Measurements from ENCODE around the gene DNAJC13.
A peak's percentile ranks its signal among the peaks of the same experiment; 100 is the strongest.

The DNAJC13 gene

DNA sequence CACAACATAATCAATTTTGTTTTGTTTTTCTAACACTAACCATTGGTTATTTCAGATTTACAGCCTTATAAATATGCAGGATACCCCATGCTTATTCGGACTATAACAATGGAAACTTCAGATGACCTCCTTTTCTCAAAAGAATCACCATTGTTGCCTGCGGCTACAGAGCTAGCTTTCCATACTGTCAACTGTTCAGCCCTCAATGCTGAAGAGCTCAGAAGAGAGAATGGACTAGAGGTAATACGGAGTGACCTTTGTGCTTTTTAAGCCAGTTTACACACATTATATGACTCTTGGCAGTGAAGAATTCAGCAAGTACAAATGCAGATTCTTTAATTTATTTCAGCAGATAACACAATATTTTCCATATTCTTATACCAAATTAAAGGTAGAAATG, 81.8 kb downstream of the DNAJC13 start:
- DNase-seq, result no peak

DNA sequence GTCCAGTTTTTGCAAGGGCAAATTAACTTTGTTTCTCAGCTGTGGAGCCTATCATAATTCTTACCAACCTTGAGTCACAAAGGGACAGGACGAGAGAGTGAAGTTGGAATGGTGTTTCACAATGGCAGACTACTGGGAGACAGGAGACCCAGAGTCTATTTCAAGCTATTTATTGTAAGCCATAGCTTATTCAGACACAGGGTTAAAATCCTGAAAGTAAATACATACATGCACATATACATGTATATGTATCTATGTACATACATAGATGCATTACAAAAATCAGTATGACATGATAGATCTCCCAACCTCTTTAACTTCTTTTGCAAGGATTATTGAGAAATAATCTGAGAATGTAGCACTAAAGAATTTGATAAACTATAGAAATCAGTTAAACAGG, 86.3 kb downstream of the DNAJC13 start:
- DNase-seq, result no peak

DNA sequence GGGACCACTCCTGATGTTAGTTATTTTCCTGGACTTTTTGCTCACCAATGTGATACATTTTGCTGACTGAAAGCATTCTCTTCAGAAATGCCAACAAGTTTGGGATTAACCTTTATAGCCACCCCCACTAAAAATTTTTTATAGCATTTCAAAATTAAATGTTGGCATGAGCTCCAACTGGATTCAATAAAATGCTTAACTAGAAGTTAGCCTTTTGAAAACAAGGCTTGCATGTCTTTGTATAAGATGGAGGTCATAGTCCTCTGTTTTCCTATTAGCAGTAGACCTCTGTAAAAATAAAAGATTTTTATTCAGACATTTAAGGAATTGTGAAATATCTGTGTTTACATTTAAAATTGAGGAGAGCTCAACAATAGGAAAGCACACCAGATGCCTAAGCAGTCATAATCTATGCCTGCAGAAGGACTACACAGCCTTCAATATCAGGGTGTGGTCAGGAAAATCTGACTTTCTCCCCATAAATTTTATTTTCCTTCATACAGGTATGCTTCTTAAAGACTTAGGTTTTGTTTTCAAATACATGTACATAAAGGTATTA, 87.2 kb downstream of the DNAJC13 start:
- DNase-seq, result no peak

DNA sequence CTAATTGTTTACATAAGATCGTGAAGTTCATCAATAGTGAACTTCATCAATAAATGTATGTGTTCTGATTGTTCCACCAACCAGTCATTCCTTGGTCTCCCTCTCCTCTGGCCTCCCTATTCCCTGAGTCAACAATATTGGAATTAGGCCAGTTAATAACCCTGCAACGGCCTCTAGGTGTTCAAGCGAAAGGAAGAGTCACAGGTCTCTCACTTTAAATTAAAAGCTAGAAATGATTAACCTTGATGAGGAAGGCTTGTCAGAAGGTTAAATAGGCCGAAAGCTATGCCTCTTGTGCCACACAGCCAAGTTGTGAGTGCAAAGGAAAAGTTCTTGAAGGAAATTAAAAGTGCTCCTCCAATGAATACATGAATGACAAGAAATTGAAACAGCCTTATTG, 90.4 kb downstream of the DNAJC13 start:
- no peak for DNase-seq

DNA sequence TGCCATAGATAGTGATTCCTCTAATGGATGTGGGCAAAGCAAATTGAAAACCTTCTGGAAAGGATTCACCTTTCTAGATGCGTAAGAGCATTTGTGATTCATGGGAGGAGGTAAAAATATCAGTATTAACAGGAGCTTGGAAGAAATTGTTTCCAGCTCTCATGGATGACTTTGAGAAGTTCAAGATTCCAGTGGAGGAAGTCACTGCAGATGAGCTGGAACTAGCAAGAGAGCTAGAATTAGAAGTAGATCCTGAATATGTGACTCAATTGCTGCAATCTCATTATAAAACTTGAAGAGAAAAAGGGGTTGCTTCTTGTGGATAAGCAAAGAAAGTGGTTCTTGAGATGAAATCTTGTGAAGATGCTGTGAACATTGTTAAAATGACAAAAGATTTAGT, 91.8 kb downstream of the DNAJC13 start:
- no peak for DNase-seq

DNA sequence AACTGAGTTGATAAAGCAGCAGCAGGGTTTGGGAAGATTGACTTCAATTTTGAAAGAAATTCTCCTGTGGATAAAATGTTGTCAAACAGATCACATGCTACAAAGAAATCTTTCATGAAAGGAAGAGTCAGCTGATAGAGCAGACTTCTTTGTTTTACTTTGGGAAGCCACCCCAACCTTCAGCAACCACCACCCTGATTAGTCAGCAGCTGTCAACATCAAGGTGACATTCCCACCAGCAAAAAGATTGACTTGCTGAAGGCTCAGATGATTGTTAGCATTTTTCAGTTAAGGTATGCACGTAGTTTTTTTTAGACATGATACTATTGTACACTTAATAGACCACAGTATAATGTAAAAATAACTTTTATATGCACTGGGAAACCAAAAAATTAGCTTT, 92.2 kb downstream of the DNAJC13 start:
- DNase-seq, result no peak

DNA sequence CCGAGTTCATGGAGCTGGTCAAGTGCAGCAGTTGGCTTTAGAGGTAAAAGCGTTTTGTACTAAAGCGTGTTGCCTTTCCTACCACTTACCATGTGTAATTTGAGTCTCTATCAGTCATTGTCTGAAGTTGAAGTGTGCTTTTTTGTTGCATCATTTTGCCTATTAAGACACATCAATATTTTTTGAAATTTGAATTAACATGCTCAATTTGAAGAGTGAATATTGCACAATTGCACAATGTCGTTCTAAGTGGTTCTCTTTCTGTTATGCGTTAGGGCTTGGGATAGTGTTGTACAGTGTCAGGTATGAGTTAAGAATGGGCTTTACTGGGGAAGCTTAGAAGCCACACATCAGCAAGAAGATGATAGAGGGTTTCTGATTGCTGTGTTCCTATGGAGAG, 95.8 kb downstream of the DNAJC13 start:
- no peak for DNase-seq

DNA sequence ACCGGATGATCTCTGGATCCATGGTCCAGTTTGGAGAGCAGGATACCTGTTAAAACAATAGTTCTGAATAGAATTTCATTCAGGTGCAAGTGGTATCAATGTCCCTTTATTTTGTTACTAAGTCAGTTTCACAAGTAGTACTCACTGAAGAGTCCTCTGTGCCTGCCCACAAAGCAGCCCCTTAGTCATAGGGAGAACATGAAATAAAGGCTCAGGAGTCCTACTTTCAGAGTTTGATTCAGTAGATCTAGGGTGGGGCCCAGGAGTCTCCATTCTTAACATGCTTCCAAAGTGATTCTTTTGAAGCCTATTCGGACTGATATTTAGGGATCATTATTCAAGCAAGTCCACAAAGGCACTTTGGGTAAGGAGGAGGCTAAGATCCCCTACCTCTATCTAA, 100.0 kb downstream of the DNAJC13 start:
- DNase-seq, result no peak

DNA sequence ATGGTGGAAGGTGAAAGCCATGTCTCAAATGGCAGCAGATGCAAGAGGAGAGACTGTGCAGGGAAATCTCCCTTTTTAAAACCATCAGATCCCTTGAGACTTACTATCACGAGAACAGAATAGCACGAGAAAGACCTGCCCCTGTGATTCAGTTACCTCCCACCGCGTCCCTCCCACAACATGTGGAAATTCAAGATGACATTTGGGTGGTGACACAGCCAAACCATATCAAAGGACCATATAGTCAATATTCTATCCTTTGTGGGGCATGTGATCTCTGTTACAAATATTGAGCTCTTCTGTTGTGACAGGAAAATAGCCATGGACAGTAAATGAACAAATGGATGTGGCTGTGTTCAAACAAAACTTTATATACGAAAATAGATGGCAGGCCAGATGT, 102.6 kb downstream of the DNAJC13 start:
- DNase-seq, result no peak

DNA sequence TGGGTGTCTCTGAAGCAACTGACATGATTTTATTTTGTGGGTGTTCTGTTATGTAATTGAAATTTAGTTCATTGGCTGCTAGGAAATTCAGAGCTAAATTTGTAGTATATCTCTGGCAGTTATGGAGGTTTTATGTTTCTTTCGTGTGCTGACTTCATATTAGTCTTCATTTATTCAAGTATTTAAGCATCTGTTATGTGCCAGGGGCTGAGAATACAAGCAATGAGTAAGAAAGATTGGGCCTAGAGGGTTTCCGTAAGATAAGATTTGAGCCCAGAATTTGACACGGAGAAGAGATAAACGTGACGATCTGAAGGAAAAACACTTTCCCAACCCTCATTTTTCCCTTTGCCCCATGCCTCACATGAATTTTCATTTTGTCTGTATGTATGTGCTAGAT, 104.6 kb downstream of the DNAJC13 start:
- no peak for DNase-seq

DNA sequence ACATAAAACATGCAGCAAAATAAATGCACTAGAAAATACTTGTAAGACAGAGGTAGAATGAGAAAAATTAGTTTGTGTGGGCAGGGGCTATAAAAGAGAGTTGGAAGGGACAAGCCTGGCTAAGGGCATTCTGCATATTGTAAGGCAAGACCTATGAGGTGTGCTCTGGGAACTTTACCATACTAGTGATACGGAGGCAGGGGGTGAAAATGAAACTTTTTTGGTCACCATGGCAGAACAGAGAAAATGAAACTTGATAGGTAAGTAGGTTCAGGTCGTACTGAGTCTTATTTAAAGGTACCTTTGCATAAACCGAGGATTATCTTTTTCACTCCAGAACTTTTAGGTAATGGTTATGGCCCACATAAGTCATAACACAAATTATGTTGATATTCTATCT, 105.1 kb downstream of the DNAJC13 start:
- DNase-seq, result no peak

DNA sequence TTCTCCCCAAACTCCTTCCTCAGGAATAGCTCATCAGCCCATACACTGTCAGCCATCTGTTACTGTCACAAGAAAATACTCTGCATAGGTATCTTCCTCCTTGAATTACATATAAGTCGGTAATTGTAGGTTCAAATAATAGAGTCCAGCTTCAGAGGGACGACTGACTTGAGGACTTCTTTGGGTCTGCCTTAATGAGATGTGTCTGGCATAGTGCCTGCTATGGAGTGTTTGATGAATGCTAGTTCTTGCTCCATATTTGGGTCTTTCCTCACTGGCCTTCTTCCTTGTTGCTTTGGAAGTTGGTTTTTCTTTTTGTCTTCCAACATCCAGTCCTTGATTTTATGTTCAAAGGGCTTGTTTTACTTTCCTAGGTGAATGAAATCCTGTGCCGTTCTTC, 113.3 kb downstream of the DNAJC13 start:
- DNase-seq, result no peak

DNA sequence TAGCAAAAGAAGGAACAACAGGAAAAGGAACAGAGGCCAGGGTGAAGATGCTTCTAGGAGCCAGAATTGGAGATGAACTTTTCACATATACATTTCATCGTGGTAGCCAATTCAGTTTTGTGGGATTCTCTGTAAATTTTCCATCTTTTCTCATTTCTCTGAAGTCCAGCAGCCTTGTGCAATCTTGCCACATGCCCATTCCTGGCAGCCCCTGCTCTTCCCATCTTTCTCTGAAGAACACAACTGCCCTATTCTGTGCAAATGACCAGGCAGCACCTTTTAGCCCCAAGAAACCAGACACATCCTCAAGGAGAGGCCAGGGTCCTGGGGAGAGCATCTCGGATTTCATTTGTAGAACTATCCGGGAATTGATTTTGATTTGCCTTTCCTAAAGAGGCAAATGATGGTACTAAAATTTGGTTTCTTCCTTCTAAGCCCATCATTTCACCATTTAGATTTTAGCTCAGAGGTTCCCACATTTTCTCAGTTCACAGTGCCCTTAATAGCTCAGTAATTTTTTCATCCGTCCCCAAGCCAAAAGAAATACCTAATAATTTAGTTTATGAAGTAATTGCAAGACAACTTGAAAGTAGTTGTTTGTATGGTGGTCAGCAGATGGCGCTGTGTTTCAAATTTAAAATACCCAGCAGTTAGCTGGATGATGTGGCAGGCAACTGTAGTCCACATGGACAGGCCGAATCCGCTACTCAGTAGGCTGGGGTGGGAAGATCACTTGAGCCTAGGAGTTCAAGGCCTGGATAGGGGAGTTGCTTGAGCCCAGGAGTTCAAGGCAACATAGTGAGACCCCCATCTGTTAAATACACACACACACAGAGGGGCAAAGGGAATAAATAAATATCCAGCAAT, 118.5 kb downstream of the DNAJC13 start:
- peak; percentile 3 for DNase-seq

DNA sequence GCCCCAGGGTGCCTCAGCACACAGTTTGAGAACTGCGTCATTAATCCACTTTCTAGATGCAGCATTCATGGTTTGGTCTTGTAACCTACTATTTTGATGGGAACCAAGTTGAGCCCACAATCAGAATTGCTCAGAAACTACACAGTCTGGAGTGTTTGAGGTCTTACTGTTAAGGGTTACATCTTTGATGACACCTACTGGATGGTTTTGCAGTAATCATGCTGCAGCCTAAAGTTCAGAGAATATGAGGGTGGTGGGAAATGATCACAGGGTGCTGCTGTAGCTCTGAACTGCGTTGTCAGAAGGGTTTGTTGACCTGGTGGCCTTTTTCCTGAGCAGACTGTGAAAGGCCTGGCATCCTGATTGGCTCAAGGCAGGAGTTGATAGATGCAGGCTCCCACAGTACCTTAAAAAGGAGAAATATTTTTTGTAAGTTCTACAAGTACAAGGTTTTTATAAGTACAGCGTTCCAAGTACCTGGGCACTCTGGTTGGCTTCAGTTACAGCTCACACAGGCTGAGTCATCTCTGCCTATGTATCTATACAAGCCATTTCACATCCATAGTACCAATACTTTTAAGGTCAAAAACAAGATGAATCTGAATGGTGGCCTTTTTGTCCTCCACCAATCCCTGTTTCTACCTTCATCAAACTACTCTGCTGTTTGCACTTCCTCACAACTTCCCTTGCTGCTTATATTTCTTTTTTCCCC, 119.3 kb downstream of the DNAJC13 start:
- no peak for DNase-seq

DNA sequence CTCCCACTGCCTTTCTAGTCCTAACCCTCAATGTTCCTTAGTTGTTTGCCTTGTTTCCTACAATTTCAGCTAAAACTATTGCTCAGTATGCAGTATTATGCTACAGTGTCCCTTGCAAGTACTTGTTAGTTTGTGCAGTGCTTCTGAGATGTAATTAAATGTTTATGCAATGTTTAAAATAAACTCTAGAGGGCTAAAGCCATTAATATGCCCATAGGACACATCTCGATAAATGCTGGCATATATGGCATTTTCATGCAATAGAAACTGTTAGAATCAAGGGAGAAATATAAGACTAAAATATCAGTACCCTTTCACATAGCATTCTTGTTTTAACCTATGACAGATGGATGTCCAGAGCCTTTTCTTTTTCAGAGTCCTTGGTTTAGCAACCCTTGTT, 120.0 kb downstream of the DNAJC13 start:
- no peak for DNase-seq

DNA sequence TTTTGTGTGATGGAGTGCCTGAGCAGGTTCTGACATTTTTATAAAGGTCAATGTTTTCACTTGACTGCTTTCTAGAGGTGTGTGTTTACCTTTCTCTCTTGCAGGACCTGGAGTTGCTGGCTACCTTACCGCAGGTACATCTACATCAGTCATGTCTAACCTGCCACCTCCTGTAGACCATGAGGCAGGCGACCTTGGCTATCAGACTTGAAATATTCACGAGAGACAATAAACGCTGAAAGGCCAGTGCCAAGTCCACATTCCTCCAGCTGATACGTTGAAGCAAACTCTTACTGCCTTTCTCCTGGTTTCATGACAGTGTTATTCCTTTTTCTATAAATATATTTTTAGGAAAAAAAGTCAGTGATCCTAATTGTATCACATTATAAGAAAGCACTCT, 120.8 kb downstream of the DNAJC13 start:
- DNase-seq, result no peak

DNA sequence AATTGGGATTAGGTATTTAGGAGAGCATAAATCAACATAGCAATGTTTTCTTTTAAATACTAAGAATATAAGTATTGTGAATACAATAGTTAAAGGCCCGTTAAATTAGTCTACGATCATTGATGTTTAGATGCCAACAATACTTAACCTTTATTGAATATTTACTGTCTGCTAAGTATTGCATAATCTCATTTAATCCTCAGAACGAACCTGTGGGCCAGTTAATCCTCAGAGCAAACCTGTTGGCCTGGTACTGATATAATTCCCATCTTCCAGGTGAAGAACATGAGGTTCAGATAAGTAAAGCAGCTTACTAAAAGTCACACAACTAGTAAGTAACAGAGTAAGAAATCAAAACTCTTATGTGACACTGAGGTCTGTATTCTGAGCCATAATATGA, 122.4 kb downstream of the DNAJC13 start:
- DNase-seq, result no peak

DNA sequence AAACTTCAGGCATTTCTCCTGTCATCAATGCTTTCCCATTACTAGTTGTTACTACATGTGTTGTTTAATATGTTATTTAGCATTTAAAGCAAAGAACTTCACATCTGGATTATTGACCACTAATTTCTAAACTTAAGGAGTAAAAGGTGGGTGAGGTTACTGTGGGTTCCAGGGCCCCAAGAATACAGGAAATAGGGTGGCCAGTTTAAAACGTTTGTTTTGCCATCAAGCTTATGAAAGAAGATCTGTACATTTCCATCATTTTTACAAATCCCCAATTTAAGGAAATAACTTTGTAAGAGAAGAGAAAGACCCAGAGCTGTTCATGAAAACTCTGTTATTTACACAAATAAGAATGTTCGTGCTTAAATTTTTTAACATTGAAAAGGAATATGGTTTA, 125.3 kb downstream of the DNAJC13 start:
- no peak for DNase-seq

DNA sequence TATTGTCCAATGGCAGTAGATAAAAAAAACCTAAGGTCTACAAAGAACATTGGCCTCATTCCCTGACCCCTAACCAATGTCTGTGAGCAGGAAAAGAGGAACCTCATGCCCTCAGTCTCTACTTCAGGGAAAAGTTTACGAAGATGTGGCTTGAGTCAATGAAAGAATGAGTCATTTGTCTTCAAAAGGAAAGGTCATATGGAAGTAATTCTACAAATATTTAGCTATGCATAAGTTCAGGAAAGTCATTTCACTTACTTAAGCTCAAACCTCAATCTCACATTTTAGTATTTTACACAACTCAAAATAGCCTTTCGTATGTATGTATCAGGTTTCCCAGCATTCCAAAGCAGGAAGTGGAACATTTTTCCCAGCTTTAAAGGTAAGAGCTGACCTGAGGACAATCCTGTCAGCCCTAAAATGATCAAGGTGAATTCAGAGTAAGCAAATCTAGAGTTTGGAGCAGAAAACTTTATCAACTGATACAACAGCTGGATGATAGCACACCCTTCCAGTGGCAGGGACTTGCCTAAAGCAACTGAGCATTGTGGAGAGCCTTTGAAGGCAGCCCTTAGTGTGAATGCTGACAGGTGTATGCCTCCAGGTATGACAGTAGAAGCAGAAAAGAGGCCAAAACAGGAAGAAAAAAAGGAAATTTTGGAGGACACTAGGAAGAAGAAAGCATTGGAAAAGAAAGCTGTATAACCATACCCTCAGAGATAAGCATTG, 125.9 kb downstream of the DNAJC13 start:
- DNase-seq, result no peak

DNA sequence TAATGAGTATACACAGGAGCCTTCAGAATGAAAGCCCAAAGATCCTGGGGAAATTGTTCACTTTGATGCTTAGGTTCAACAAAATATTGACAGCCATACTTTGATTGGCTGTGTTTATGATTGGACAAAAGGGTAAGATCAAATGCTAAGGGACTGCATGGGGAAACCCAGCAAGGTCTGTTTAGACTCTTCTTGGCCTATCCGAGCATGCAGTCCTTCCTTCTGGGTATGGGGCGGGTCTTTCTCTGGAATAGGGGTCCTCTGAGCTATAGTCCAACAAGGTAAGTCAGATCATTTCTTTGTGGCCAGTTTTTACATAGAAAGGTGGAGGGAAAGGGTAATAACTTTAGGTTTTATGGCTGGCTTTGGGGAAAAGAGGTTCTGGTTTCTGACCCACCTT, 126.8 kb downstream of the DNAJC13 start:
- no peak for DNase-seq

DNA sequence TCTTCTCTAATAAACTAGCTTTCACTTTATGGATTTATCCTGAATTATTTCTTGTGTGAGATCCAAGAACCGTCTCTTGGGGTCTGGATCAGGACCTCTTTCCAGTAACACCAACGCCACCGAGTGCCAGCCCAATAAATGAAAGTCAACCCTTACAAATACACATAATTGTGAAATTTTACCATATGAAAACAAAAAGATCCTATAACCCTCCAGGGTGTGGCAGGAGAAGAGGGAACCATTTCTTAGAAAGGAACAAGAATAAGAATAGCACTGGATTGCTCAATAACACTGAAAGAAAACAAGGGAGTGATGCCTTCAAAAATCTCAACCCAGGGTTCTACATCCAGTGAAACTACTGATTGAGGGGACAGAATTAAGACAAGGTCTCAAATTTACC, 128.2 kb downstream of the DNAJC13 start:
- DNase-seq, result no peak

DNA sequence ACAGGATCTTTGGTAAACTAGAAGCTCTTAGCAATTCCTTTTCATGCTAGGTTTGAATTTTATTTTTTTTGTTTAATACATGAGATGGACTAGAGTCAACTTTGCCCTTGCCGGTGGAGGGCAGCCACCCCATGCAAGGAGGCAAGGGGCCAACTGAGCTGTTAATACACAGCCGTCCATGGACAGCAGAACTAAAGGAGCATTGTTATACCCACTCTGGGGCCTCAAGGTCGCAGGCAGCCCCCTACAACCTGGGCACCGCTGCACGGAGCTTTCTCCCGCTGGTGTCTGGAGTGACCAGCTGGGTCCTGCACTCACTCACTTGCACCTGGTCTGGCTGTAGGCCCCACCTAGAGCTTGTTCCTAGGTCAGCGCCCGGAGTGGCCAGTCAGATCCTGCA, 131.9 kb downstream of the DNAJC13 start:
- no peak for DNase-seq

DNA sequence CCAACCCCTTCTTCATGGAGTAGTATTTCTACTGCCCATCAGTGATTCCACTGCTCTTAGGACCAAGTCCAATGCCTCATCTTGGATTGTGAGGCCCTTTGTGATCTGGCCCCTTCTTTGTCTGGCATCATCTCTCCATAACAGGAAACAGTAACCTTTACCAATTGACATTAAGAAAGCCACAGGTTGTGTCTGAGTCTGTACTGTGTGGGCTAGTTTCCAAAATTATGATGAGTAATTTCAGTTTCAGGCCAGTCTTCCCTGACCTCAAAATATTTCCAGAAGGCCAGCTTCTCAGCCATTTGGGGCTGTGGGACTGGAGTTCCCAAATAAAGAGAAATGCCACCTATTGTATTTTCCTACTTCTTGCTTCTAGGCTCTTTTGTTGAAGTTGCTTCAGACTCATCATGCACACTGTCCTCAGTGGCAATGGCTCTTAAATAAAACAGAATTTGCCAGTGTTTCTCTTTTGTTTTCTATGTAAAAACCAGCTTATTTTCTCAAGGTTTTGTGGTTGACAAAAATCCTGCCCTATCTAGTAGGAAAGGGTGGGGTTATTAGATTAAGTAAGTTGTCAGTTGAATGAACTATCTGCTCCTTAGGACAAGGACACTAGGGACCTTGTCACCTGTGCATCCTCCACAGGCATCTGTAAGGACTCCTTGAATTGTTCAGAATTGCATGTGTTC, 132.7 kb downstream of the DNAJC13 start:
- DNase-seq, result no peak
